GM18870 (cell line): ENCODE measurements around the gene RPL37.
A peak's percentile ranks its signal among the peaks of the same experiment; 100 is the strongest.
"Not testable (repeated sequence)": the region's sequence is repeated elsewhere in the genome, so short reads cannot be mapped to it uniquely, and the experiment has no call there.

Experiments
- ATAC-seq: cut with Tn5 transposase; IDR thresholded peaks from one replicate; pipeline ENCODE4 v1.9.1; 2021; ENCODE audit warnings: moderate library complexity; ENCODE audit not compliant: unreplicated experiment

RPL37 gene

DNA sequence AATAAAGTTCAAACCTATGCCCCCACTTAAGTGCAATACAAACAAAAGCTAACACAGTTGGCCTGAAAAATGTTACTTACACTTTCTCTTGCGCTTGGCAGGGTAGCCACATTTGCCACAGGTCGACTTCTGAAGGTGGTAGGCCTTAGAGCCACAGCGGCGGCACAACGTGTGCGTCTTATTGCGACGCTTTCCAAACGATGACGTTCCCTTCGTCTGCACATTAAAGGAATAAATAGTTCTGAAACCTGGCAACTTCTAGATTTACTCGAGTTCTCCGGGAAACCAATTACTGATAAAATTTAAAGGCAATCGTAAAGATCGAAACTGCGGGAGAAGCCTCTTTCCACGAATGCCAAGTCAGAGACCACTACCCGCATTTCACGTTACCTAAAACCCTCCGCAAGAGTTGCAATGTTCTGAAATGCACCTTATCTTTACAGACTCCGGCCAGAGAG, 602 bp downstream of the RPL37 start:
- ATAC-seq, result no peak

DNA sequence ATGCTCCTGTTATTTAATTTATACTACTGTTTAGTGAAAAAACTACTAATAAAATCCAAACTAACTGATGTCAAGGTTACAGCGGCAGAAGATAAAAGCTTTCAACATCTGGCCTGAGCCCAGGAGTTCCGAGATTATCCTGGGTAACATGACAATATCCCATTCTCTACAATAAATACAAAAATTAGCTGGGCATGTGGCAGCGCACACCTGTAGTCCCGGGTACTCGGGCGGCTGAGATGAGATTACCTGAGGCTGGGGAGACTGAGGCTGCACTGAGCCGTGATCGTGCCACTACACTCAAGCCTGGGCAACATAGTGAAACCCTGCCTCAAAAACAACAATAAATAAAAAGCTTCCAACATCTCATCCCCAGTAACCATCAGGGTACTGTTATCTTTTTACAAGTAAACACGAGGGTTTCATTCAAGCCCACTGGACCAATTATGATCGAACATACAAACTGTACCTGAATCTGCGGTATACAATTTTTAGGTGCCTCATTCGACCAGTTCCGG, 1.3 kb downstream of the RPL37 start:
- no peak for ATAC-seq

DNA sequence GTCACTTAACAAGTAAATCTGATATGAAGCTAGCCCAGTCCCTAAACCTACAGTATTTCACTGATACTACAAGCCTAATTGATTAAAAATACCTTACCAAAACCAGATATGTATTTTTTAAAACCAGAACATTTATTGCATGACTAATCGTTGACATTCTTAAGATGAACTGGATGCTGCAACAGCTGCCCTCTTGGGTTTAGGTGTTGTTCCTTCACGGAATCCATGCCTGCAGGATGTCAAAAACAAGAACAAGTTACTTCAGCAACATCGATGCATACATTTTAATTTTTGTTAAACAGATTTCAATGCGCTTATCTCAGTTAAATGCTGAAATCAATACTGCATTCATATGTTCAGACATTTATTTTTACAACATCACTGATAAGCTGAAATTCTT, 2.7 kb downstream of the RPL37 start:
- ATAC-seq, result no peak

DNA sequence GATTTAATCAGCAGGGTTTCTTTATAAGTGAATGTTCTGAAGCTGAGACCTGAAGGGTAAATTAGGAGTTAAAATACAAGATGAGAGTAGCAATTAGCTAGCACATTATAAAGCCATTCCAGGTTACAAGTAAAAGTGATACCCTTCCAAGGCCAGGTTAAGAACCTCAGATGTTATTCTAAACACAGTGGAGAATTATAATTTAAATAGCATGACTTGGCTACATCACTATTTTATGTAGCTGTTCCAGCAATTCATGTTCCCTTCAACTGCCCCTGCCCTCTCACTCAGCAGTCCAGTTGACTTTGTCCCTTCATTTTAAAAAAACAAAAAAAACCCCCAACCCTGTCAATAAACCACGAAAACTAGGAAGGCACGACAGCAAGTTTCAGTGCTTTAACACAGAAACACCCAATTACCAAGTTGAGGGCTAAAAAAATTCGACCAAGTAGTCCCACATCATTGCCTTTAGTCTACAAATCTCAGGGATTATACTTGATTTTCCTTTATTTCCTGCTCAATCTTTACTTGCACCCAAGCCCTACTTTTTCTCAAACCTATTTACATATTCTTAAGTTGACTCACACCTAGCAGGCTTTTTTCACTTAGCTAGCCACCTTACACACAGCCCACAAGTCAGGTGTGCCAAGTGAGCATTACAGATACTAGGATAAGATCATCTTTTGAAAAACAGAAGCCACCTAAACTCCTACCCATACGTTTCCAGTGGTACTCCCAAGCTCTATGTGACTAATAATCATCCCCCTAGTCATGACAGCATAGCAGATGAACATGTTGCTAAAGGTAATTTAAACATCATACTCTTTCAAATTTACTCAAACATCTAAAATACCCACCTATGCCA, 3.4 kb downstream of the RPL37 start:
- peak; percentile 24 for ATAC-seq

DNA sequence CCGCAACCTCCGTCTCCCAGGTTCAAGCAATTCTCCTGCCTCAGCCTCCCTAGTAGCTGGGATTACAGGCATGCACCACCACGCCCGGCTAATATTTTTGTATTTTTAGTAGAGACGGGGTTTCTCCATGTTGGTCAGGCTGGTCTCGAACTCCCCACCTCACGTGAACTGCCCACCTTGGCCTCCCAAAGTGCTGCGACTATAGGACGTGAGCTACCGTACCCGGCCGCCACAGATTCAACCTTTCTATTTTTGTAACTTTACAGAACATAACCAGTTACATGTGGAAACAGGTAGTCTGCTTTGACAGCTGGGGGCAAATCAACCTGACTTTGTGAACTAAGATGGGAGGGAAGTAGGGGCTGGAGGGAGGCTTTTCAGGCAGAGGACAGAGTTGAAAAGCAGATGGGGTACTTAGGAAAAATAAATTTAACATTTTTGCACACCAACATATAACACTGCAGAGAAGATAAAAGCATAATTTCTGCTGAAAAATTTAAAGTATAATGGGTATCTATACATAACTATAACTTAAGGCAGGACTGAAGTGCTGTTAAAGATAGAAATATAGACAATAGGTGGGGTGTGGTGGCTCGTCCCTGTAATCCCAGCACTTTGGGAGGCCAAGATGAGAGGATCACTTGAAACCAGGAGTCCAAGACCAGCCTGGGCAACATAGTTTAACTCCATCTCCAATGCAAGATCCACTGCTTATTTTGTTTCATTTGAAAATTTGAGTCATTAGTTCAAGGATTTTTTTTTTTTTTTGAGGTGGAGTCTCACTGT, 5.1 kb downstream of the RPL37 start:
- ATAC-seq, result no peak

DNA sequence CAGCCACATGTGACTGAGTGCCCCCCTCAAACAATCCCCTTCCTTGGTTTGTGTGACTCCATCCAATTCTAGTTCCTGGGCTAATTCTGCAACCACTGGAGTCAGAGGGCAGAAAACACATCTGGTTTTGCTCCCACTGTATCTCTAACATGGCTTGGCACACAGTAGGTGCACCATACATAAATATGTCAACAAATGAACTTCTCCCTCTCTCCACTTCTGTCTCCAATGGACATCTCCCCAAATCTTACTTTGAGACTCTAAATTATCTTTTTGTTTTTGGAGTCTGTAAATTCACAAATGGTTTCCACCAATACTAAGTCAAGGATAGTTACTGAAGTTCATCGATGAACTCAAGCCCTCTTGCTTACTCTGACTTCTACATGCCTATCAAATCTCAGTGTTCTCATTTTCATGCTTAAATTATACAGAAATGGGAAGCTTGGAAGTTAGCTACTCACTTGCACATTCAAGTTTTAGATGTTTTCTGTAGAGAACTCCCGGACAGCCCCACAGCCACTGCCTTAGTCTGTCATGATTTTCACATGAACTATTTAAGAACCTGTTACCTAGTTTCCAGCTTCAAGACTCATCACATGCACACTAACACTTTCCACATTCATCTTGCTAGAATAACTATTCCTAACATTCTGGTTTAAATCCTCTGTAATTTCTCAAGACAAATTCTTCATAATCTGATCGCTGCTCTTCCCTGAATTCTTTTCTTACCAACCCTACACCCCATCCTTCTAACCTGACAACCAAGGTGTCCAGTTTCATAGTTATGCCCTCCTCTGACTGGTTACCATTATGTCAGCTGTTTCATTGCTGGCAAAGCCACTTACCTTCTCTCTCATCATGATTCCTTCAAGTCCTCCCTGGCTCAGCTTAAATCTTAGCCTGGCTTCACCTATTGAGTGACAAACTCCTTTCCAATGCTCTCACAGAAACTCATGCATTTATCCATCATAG, 6.0 kb downstream of the RPL37 start:
- ATAC-seq, result no peak

DNA sequence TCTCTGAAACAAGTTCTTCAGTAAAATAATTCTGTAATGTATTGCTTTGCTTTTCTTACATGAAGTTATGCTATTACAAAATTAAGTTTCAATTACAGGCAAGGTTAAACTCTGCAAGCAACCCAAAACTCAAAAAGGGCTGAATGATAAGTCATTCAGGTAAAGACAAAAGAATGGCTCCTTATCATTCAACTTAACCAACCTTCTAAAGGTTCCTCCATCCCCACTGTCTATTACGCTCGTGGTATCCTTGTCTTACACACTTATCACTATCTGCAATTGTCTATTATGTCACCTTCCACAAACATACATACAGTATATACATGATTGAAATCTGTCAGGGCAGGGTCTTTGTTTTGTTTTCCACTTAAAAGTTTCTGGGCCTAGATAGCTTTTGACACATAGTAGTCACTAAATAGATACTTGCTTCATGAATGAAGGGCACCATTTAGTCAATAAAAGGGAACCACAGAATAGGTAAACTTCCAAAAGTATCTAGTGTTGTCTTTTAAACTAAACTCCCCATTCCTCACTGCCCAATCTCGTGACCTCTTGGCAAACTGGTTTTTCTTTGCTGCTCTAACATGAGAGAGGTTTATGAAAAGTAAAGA, 6.9 kb downstream of the RPL37 start:
- no peak for ATAC-seq

DNA sequence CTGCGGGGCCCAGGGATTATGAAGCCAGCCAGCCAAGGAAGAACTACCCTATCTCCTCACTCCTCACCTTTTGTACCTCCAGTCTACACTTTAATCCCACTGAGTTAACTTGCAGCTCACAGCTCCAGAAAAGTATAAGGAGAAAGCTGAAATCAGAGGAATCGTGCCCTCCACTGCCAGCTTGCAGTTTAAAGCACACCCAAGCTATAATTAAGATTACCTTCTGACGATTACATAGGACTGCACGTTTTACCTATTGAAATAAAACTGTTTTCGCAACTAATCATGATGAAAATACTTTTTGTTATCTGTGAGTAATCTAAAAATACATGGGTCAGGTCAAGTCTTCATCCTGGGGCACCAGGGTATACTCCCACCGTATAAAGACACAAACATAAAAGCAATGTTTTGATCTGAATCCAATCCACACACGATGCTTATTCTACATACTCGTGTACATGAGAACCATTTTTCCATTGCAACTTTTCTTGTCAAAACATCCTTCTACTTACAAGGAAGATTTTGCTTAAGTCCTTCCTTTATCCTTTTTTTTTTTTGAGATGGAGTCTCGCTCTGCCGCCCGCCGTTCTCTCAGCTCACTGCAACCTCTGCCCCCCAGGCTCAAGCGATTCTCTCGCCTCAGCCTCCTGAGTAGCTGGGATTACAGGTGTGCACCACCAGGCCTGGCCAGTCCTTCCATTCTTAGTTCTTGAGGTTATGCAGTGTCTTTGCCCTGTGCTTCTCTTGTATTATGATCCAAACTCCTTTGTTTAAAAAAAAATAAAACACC, 7.6 kb downstream of the RPL37 start:
- no peak for ATAC-seq

DNA sequence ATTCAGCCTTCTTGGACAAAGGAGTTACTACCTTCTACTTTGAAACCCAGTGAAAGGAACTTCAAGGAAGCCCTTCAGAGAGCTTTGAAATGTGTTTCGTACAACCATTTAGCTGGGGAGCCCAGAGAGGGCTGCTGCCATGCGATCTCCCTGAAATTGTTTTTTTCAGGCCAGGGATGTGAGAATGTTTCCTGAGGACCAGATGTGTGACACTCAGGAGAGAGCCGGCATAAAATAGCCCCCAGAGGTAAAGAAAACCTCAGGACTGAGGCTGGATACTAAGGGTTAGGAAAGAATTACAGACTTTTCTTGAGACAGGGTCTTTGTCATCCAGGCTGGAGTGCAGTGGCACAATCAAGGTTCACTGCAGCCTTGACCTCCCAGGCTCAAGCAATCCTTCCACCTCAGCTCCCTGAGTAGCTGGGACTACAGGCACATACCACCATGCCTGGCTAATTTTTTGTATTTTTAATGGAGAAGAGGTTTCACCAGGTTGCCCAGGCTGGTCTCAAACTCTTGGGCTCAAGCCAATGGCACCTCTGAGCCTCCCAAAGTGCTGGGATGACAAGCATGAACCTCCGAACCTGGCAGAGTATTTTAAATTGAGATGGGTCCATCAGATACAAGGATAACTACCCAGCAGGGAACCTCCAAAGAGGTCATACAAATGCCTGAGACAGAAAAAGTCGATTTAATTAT, 8.4 kb downstream of the RPL37 start:
- no peak for ATAC-seq

DNA sequence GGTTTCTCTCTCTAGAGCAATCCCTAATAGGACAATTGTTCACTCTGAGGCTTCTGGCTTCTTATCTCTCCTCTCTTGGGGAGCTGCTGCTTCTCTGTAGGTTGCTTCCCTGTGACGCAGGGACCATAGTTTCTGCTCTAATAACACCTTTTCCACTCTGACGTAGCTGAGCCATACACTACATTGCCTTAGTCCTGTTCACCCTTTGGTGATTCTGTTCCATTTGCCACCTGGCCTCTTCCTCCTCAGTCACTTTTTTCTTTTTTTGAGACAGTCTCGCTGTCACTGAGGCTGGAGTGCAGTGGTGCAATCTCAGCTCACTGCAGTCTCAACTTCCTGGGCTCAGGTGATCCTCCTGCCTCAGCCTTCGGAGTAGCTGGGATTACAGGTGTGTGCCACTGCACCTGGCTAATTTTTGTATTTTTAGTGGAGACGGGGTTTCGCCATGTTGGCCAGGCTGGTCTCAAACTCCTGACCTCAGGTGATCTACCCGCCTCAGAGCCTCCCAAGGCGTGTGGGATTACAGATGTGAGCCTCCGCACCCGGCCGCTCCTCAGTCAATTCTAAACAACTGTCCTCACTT, 9.5 kb downstream of the RPL37 start:
- ATAC-seq, result not testable (repeated sequence)

DNA sequence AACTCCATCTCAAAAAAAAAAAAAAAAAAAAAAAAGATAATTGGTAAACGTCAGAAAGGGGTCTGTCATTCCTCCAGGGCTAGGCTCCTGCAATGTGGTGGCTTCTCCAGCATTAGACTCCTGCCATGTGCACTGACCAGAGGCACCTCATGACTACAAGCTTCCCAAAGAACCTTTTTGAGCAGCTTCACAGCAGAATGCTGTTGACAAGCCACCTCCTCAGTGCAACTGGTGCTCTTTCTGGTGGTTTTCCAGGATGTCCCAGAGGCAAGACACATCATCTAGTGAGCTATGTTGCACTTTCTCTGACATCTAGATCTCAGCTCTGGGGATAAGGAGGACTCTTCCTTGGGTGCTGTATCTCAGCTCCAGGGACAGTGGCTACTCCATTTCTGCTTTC, 11.6 kb downstream of the RPL37 start:
- no peak for ATAC-seq

DNA sequence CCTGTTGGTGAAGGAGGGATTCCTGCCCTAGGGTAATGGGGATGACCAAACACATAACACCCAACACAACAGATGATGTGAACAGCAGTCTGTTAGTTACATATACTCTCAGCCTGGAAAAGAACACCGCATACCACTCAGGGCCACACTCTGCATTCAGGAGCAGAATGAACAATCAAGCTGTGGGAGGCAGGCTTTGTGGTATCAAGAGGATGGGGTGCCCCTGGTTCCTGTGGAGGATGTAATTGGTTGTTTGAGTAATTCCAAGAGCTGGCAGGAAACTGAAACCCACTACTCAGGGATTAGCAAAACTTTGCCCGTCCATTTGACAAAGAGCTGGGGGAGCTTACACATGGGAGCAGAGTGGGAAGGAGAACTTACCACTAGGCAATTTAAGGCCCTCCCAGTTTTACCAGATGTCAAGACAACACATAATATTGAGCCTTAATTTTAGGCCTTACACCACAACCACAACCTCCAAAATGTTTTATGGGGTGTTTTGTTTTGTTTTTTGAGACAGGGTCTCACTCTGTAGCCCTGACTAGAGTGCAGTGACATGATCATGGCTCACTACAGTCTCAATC, 21.2 kb downstream of the RPL37 start:
- no peak for ATAC-seq

DNA sequence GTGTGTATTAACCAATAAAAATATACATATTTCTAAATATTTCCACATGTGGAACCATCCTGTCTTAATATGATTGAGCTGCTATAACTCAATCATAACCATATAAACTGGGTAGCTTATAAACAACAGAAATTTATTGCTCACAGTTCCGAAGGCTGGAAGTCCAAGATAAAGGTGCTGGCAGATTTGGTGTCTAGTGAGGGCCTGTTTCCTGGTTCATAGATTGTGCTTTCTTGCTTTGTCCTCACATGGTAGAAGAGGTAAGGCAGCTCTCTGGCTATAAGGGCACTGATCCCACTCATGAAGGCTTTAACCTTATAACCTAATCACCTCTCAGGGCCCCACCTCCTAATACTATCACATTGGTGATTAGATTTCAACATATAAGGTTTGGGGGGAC, 22.9 kb downstream of the RPL37 start:
- no peak for ATAC-seq

DNA sequence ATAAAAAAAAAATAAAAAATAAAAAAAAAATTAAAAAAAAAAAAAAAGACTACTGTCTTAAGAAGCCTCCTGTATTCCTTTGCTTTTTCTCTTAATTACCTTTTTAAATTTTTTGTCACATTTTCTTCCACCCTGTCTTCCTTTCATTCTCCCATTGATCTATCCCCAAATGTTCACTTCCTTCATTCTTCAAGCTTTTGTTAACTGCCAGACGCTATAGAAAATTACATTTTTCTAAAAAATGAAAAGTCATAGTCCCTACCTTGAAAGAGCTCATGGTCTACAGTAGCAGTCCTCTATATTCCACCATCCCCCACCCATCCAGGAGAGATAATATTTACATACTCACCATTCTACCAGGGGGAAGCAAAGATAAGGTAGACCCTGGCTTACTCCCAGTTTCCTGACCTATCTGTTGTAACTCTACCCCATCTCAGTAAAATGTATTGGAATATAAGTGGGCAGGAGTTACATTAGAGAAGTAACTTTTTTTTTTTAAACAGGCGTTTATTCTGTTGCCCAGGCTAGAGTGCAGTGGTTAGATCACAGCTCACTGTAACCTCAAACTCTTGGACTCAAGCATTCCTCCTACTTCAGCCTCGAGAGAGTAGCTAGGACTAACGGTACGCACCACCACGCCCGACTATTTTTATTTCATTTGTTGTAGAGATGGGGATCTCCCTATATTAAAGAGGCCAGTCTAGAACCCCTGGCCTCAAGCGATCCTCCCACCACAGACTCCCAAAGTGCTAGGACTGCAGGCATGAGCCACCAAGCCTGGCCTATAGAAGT, 33.1 kb downstream of the RPL37 start:
- no peak for ATAC-seq

DNA sequence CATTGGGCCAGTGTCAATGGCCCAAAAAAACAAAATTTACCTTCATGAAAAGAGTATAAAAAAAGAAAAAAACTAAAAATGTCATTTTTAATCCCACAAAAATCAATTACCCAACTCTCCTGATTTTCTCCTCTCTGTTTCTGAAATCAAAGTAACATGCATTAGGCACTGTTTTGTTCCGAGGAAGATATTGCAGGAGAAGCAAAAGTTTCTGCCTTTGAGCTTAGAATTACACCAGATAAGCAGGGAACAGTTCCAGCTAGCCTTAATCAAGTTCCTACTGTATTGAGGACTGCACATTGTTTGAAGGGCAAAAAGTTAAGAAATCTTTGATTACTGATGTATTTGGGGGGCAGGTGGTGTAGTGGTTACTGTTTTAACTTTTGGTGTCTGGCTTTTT, 35.8 kb downstream of the RPL37 start:
- ATAC-seq, result no peak

DNA sequence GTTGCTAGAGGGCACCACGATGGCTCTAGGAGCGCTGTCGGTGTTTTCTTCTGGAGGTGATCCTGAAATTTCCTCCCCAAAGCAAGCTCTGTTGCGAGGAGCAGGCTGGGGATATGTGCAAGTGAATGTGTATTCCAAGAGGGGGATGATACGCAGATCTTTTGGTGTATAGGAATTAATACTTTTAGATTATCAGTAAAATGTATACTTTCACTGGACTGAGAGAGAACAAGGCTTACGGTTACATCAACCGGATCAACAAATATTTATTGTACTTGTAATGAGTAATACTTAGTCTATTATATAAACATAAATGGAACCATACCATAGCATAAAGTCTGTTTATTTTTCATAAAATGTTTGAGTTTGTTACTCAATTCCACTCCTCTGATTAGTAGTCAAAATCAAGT, 36.2 kb downstream of the RPL37 start:
- ATAC-seq, result no peak

DNA sequence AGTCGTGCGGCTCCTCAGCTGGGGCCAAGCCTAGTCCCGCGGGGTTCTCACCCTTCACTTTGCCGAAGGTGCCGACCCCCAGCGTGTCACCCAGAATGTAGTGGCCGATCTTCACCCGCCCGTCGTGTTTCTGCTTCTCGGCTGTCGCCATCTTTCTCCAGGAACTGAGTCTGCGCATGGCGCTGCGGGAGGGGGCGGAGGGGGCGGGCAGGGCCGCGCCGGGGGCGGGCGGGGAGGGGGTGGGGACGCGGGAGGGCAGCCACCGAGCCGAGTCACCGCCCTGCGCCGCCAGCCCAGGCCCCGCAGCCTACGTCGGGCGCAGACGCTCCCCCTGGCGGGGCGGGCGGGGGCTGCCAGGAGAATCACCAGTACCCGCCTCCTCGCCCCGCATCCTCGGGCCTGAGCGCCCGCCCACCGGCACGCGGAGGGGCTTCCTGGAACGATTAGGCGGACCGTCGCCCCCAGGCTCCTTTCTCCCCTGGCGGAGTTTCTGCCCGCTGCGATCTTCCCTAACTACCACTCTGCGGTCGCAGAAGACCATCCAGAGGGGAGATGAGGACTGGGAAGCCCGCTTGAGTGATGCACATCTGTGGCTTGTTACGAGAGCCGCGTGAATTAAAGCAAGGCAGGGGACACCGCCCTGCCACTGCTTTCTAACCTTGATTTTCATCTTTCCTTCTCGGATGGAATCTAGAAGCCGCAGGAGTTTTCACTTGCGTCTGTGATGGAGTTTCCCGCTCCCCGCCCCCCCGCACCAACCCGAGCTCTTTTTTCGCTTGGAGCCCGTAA, 36.8 kb downstream of the RPL37 start, which contains the start of gene PRKAA1:
PRKAA1 (minus strand) TSS at position 363 of the 789 bp plus-strand sequence; CDS start at position 178, 185 bp downstream.
- ATAC-seq, result peak; percentile 72
